Measurements from ENCODE around the gene ABHD6. TPM values are rescaled to one million over a fixed set of nuclear protein-coding genes. Genes with fewer than 3 reads are reported as not detected.
"Not testable (repeated sequence)": the region's sequence is repeated elsewhere in the genome, so short reads cannot be mapped to it uniquely, and the experiment has no call there.

The ABHD6 gene
- total RNA-seq, 2 donors from 2014 or later: 6.1 to 10.6 TPM

- peak overlapping the region; percentile 80 for H3K4me3 ChIP-seq
- H3K4me1 ChIP-seq (ENCODE audit: control insufficient read depth in 1 of 2, low read depth in 2 of 2): peaks cover 3 to 17% of the 10 kb centered on the region in 2 donors
- H3K27me3 ChIP-seq (replicated peaks; ENCODE audit: insufficient read depth): no peaks in the 10 kb centered on the region
- H3K27ac ChIP-seq: peak overlapping the region in 1 of 2 donors; percentile 63
- no peak for DNase-seq (ENCODE audit: low spot score)
- no peak for TF ChIP-seq CTCF (IDR thresholded peaks at IDR 0.05)
- H3K9me3 ChIP-seq: no peaks in the 10 kb centered on the region
- H3K36me3 ChIP-seq: no peaks in the 10 kb centered on the region
- ATAC-seq (ENCODE audit: insufficient number of reproducible peaks, low FRiP score, low read depth): peak; percentile 40
Measured at GRCh38 chr3:58237941-58238681, 519 bp downstream of the ABHD6 start.

GRCh38 chr3:58238830-58239229, 1.2 kb downstream of the ABHD6 start:
- no peak overlapping the region for H3K27ac ChIP-seq
- H3K4me1 ChIP-seq (ENCODE audit: control insufficient read depth in 1 of 2, low read depth in 2 of 2): peaks cover 3 to 17% of the 10 kb centered on the region in 2 donors
- H3K9me3 ChIP-seq: no peaks in the 10 kb centered on the region
- no peaks in the 10 kb centered on the region for H3K27me3 ChIP-seq (replicated peaks; ENCODE audit: insufficient read depth)
- peak overlapping the region; percentile 80 for H3K4me3 ChIP-seq
- no peak for TF ChIP-seq CTCF (IDR thresholded peaks at IDR 0.05)
- ATAC-seq (ENCODE audit: insufficient number of reproducible peaks, low FRiP score, low read depth): no peak
- H3K36me3 ChIP-seq: no peaks in the 10 kb centered on the region
- DNase-seq (ENCODE audit: low spot score): no peak

DNA sequence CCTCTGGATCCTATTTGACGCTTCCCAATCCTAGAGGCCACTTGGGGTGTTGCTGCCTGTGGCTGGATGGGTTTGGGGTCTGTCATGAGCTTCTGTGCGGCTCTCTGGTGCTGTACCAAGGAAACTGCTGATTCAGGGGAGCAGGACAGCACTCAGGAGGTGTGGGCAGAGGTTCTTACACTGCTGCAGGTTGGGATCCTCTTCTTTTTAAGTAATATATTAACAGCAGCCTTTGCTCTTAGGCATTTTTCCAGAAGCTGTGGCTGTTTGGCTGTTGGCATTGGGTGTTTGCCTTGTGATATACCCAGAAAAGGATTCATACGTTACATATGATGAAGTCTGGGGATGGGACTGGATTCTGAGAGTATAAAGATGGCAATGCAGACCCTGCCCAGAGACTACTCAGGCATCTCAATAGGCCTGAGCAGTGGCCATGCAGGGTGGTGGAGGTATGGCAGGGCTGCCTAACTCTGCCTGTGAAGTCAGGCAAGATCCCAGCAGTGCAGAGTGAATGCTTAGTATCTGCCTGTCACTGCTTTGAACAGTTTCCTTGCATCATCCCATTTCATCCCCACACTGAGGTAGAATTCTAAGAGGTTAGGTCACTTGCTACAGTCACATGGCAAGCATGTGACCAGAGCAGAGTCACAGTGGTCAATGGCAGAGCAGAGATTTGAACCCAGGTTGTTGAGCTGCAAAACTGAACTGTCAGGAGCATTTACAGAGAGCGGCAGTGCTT, 3.9 kb downstream of the ABHD6 start:
- Histone ChIP-seq H3K4me1 (ENCODE audit: control insufficient read depth in 1 of 2, low read depth in 2 of 2) (peaks cover 3 to 15% of the 10 kb centered on the region in 2 donors), H3K36me3 (no peaks in the 10 kb centered on the region), H3K4me3 (no peak overlapping the region), H3K27ac (no peak overlapping the region), H3K9me3 (no peaks in the 10 kb centered on the region), H3K27me3 (replicated peaks; ENCODE audit: insufficient read depth) (no peaks in the 10 kb centered on the region)
- no peak for DNase-seq (ENCODE audit: low spot score)
- TF ChIP-seq CTCF (IDR thresholded peaks at IDR 0.05): no peak
- no peak for ATAC-seq (ENCODE audit: insufficient number of reproducible peaks, low FRiP score, low read depth)

DNA sequence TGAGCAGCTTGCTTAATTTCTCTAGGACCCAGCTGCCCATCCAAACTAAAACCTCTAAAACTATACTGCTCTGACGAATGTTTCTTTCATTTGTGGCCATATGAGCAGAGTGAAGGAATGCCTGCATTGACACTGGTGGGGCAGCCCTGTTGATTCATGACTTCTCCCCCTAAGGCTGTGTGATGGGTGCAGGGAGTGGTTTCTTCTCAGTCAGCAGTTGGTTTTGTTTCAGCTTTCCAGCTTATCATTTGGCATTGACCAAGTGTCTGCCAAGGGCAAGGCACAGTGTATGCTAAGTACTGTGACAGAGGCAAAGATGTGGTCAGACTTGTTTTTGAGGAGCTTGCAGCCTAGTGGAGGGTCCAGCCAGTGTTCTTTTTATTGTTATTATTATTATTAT, 4.7 kb downstream of the ABHD6 start:
- peaks cover 3 to 10% of the 10 kb centered on the region in 2 donors for H3K4me1 ChIP-seq (ENCODE audit: control insufficient read depth in 1 of 2, low read depth in 2 of 2)
- no peaks in the 10 kb centered on the region for H3K36me3 ChIP-seq
- no peak overlapping the region for H3K4me3 ChIP-seq
- ATAC-seq (ENCODE audit: insufficient number of reproducible peaks, low FRiP score, low read depth): no peak
- DNase-seq (ENCODE audit: low spot score): no peak
- H3K9me3 ChIP-seq: no peaks in the 10 kb centered on the region
- no peaks in the 10 kb centered on the region for H3K27me3 ChIP-seq (replicated peaks; ENCODE audit: insufficient read depth)
- no peak for TF ChIP-seq CTCF (IDR thresholded peaks at IDR 0.05)
- H3K27ac ChIP-seq: no peak overlapping the region

DNA sequence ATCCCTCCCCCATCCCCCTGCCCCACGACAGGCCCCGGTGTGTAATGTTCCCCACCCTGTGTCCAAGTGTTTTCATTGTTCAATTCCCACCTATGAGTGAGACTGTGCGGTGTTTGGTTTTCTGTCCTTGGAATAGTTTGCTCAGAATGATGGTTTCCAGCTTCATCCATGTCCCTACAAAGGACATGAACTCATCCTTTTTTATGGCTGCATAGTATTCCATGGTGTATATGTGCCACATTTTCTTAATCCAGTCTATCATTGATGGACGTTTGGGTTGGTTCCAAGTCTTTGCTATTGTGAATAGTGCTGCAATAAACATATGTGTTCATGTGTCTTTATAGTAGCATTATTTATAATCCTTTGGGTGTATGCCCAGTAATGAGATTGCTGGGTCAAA, 5.3 kb downstream of the ABHD6 start:
- H3K36me3 ChIP-seq; H3K9me3 ChIP-seq; H3K4me3 ChIP-seq; DNase-seq (ENCODE audit: low spot score); H3K27ac ChIP-seq; H3K27me3 ChIP-seq (replicated peaks; ENCODE audit: insufficient read depth); ATAC-seq (ENCODE audit: insufficient number of reproducible peaks, low FRiP score, low read depth): not testable (repeated sequence)
- H3K4me1 ChIP-seq (ENCODE audit: control insufficient read depth in 1 of 2, low read depth in 2 of 2): peaks cover 3 to 10% of the 10 kb centered on the region in 2 donors

Measured in thoracic aorta (tissue), 2 donors.